Left colon (tissue), 2 donors: ENCODE results near the gene ABHD17A. TPM values are rescaled to one million over a fixed set of nuclear protein-coding genes. Genes with fewer than 3 reads are reported as not detected.
A peak's percentile ranks its signal among the peaks of the same experiment; 100 is the strongest.

Source experiments
- ATAC-seq: fragments of 200-7000 bp; cut with Tn5 transposase; one replicate; pipeline ENCODE4 v1.9.1; 2020; ENCODE audit warnings: mild to moderate bottlenecking, moderate library complexity
- DNase-seq, 2 donors: peaks; one replicate each; pipeline ENCODE4 v3.0.0-alpha.2; 2020
- intact Hi-C, 2 donors: fragments of 100-400 bp; cut with DNase I in 1 of 2; cut with micrococcal nuclease in 1 of 2; formaldehyde crosslinking; loops; one replicate each; pipeline versions ENCODE4 v1.11.2 to v1.14.0; 2022; cut with DNase I, micrococcal nuclease
- total RNA-seq, 2 donors: library from RNA; stranded (reverse); fragmentation: NEBNext Ultra II Directional; extraction: Animal tissue kit (Norgen Biotek cat#: 25700); gene quantifications; one replicate each; pipeline ENCODE4 v1.2.1, GENCODE V29; 2021
- donor health status: DM: no; HTN: no; CAD: no.
- donor health status: DM: yes; HTN: yes; CAD: no.

The ABHD17A gene
- total RNA-seq, 2 donors from 2014 or later: 61.5 to 63.5 TPM

GRCh38 chr19:1871630-1872029 lies 13.7 kb downstream of the ABHD17A start:
- intact Hi-C loops: no loop called here
- no peak for ATAC-seq
- no peak for DNase-seq

- intact Hi-C loops: no loop called here
- no peak for ATAC-seq
- DNase-seq: no peak
Observed at GRCh38 chr19:1871140-1871597, 14.1 kb downstream of the ABHD17A start.

GRCh38 chr19:1868971-1869370 lies 16.3 kb downstream of the ABHD17A start:
- intact Hi-C loops: no loop called here
- no peak for ATAC-seq
- DNase-seq: no peak

- DNase-seq: no peak
- intact Hi-C loops: no loop called here
- ATAC-seq: no peak
Observed at GRCh38 chr19:1867349-1867724, 18.0 kb downstream of the ABHD17A start.

GRCh38 chr19:1866693-1867348 lies 18.5 kb downstream of the ABHD17A start:
- ATAC-seq: no peak
- DNase-seq: no peak

GRCh38 chr19:1865172-1866010 lies 19.9 kb downstream of the ABHD17A start:
- DNase-seq (no peak), ATAC-seq (no peak)
- intact Hi-C loops: no loop called here

More at GRCh38 chr19:1866693-1867348, 18.5 kb downstream of the ABHD17A start:
- intact Hi-C loops: no loop called here

- ATAC-seq (peak; percentile 48), DNase-seq (peak; percentile 77 to 81)
- intact Hi-C loops: no loop called here
Observed at GRCh38 chr19:1864480-1865171, 20.7 kb downstream of the ABHD17A start.

GRCh38 chr19:1863638-1864479 lies 21.4 kb downstream of the ABHD17A start:
- intact Hi-C loops: no loop called here
- peak; percentile 72 for ATAC-seq
- DNase-seq: peak; percentile 90 to 91

- no peak for DNase-seq
- ATAC-seq: no peak
- intact Hi-C loops: no loop called here
Observed at GRCh38 chr19:1863328-1863637, 22.0 kb downstream of the ABHD17A start, which contains the start of gene KLF16. Gene KLF16, minus strand, starts transcription at chr19:1863579. Its CDS starts 82 bp downstream, at chr19:1863497.

- DNase-seq: peak; percentile 50 to 70
- no peak for ATAC-seq
- intact Hi-C loops: no loop called here
Observed at GRCh38 chr19:1862424-1863327, 22.6 kb downstream of the ABHD17A start.

GRCh38 chr19:1862068-1862423 lies 23.2 kb downstream of the ABHD17A start:
- intact Hi-C loops: no loop called here
- DNase-seq (no peak), ATAC-seq (no peak)

- DNase-seq (peak in 1 of 2 donors; percentile 35), ATAC-seq (no peak)
- intact Hi-C loops: no loop called here
Observed at GRCh38 chr19:1861599-1862031, 23.7 kb downstream of the ABHD17A start.

GRCh38 chr19:1860821-1861598 lies 24.3 kb downstream of the ABHD17A start:
- DNase-seq (peak; percentile 33 to 44), ATAC-seq (no peak)
- intact Hi-C loops: no loop called here

- DNase-seq (peak; percentile 78 to 83), ATAC-seq (no peak)
- intact Hi-C loops: no loop called here
Observed at GRCh38 chr19:1860042-1860775, 25.1 kb downstream of the ABHD17A start.

- DNase-seq: peak in 1 of 2 donors; percentile 56
- intact Hi-C loops: no loop called here
- no peak for ATAC-seq
Observed at GRCh38 chr19:1859331-1859781, 25.9 kb downstream of the ABHD17A start.

- intact Hi-C loops: no loop called here
- no peak for ATAC-seq
- no peak for DNase-seq
Observed at GRCh38 chr19:1858412-1859081, 26.7 kb downstream of the ABHD17A start.
